ENCODE results near the gene CENPB. TPM values are rescaled to one million over a fixed set of nuclear protein-coding genes. Genes with fewer than 3 reads are reported as not detected.
A peak's percentile ranks its signal among the peaks of the same experiment; 100 is the strongest.

Gene CENPB
- total RNA-seq, 2 experiments from 2014 or later, result 34.8 to 39.1 TPM

DNA sequence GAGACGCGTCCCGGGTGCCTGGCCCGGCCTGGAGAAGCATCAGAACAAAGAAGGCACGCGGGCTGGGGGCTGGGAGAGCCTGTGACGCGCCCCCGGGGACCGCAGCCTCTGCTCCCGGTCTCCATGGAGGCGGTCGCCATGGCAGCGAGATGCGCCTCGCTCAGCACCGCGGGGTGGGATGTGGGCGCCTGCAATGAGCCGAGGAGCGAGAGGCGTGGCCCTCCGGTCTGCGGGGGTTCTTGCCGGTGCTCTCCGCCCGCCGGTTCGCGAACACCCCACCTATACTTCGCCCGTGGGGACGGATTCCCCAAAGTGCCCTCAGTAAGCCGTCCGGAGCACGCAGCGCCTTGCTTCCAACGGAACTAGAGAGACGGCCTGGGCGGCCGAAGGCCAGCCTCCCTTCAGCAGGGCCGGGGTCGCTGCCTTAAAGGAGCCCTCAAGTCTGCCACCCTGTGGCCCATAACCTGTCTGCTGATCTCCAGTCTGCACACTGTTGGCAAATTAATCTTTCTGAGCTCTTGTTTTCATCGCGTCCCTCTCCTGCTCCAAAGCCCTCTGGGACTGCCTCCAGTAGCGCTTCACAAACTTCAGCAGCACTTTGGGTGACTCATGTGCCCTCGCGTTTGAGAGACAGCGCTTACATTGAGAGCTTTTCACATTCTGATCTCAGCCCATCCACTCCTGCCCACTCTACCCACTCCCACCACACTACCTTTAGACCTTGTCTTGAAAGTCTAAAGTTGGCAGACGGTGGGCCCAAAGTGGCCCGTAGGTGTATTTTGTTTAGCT is 18.0 kb downstream of the CENPB start:
- H3K4me1 ChIP-seq (ENCODE audit: insufficient read depth, low read length, poor library complexity, severe bottlenecking), result peaks cover 25% of the 10 kb centered on the region
- H4K20me1 ChIP-seq (ENCODE audit: insufficient read depth, low read length), result no peaks in the 10 kb centered on the region
- ChIA-PET CTCF (ENCODE audit: unreplicated experiment) (interaction anchor here (1.9 to 2.5 kb wide), 2 partner anchors 14 to 52 kb away, joined by 6 to 16 read pairs; no protein-coding TSS in a partner anchor), POLR2A (interaction anchor here (0.6 to 2.1 kb wide), 6 partner anchors 11 to 52 kb away, joined by 3 to 11 read pairs (median 4); partner anchors contain the start of gene SPEF1)
- TSS peak; percentile 89 for BruUV-seq (replicated peaks)
- no peaks in the 10 kb centered on the region for H3K9me2 ChIP-seq (ENCODE audit: insufficient read depth, low read length)
- H2AFZ ChIP-seq (ENCODE audit: low read length), result peak overlapping the region; percentile 51; the same call in 1 of the 2 replicates
- TF ChIP-seq, protein P1, sequence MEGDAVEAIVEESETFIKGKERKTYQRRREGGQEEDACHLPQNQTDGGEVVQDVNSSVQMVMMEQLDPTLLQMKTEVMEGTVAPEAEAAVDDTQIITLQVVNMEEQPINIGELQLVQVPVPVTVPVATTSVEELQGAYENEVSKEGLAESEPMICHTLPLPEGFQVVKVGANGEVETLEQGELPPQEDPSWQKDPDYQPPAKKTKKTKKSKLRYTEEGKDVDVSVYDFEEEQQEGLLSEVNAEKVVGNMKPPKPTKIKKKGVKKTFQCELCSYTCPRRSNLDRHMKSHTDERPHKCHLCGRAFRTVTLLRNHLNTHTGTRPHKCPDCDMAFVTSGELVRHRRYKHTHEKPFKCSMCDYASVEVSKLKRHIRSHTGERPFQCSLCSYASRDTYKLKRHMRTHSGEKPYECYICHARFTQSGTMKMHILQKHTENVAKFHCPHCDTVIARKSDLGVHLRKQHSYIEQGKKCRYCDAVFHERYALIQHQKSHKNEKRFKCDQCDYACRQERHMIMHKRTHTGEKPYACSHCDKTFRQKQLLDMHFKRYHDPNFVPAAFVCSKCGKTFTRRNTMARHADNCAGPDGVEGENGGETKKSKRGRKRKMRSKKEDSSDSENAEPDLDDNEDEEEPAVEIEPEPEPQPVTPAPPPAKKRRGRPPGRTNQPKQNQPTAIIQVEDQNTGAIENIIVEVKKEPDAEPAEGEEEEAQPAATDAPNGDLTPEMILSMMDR (conservative IDR thresholded peaks at IDR 0.05; ENCODE audit: low read length), result peak; percentile 82
- no peak for TF ChIP-seq EZH2phosphoT487 (IDR thresholded peaks at IDR 0.05; ENCODE audit: borderline replicate concordance, low read depth, low read length)
- H3K4me2 ChIP-seq (ENCODE audit: low read length), result peak overlapping the region; percentile 80
- H3K9me3 ChIP-seq (ENCODE audit: low read length), result no peaks in the 10 kb centered on the region
- intact Hi-C loops (cut with micrococcal nuclease; ENCODE audit: unreplicated experiment), result loop anchor here (1.0 to 5.0 kb wide), 5 partner anchors 15 to 206 kb away; no protein-coding TSS in a partner anchor
- peak; percentile 88 for DNase-seq (ENCODE audit: low spot score)
- H3K4me3 ChIP-seq (ENCODE audit: low read depth, low read length, poor library complexity, severe bottlenecking), result peak overlapping the region; percentile 84
- peaks cover 9% of the 10 kb centered on the region; the same call in 1 of the 2 replicates for H3K79me2 ChIP-seq (ENCODE audit: insufficient read depth, low read depth, low read length)
- H3K36me3 ChIP-seq (ENCODE audit: insufficient read depth, low read length), result no peaks in the 10 kb centered on the region
- H3K27ac ChIP-seq (ENCODE audit: low read depth, low read length, poor library complexity, severe bottlenecking), result peak overlapping the region; percentile 66

DNA sequence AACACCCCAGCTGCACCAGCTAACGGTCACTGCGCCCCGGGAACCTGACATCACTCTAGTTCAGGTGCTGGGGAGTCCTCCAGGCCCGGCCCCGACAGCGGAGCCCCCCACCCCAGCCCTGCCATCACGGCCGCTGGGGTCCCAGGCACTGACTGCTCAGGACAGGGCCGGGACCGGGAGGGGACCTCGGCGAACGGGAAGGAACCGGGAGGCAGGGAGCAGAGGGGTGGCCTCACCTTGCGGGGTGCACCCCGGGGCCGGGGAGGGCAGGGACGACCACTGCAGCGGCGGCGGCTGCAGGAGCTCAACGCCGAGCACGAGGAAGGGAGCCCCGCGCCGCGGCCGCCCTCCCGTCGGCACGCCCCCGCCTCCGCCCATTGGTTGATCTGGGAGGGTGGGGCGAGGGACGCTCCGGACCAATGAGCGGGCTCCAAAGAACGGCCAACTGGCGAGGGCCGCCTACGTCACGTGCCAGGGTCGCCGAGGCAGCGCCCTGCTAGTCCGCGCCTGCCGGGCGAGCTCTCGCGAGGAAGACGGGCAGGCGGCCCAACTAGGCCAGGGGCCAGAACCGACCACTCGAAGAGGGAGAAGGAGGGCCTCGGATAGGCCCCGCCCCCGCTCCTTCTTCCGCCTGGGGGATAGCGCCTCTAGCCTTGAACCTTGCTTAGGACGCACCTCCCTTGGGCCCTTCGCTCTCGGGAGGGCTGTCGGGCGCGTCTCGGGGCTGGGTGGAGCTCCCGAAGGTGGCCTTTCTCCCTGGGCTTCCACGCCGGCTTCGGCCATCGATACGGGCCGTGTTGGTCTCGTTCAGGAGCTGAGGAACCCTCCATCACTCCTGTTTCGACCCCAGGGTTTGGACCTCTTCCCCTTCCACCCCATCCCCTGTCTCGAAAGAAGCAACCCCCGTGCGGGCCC is 18.9 kb downstream of the CENPB start, which contains the start of gene ADISSP:
TSS of gene ADISSP (minus strand) at position 327 of the 915 bp plus-strand sequence. CDS start 7,653 bp downstream, outside the sequence.
- H3K27ac ChIP-seq (ENCODE audit: low read depth, low read length, poor library complexity, severe bottlenecking), result peak within 1 kb of the TSS; percentile 66
- peak within 1 kb of the TSS; percentile 84 for H3K4me3 ChIP-seq (ENCODE audit: low read depth, low read length, poor library complexity, severe bottlenecking)
- no peaks in the 10 kb centered on the region for H3K36me3 ChIP-seq (ENCODE audit: insufficient read depth, low read length)
- H3K4me2 ChIP-seq (ENCODE audit: low read length), result peak within 1 kb of the TSS; percentile 97
- H2AFZ ChIP-seq (ENCODE audit: low read length), result peak within 1 kb of the TSS; percentile 68; the same call in 1 of the 2 replicates
- peaks cover 25% of the 10 kb centered on the region for H3K4me1 ChIP-seq (ENCODE audit: insufficient read depth, low read length, poor library complexity, severe bottlenecking)
- H3K9me3 ChIP-seq (ENCODE audit: low read length), result no peaks in the 10 kb centered on the region
- POLR2A ChIA-PET, result interaction anchor here (0.6 to 2.1 kb wide), 12 partner anchors 8 to 304 kb away, joined by 3 to 11 read pairs (median 4); partner anchors contain the start of genes AP5S1 and SPEF1
- DNase-seq (ENCODE audit: low spot score), result peak; percentile 99
- no peaks in the 10 kb centered on the region for H3K9me2 ChIP-seq (ENCODE audit: insufficient read depth, low read length)
- no peak for TF ChIP-seq EZH2phosphoT487 (IDR thresholded peaks at IDR 0.05; ENCODE audit: borderline replicate concordance, low read depth, low read length)
- TF ChIP-seq, protein P1 (conservative IDR thresholded peaks at IDR 0.05; ENCODE audit: low read length), result no peak
- peaks cover 9% of the 10 kb centered on the region; the same call in 1 of the 2 replicates for H3K79me2 ChIP-seq (ENCODE audit: insufficient read depth, low read depth, low read length)
- intact Hi-C loops (cut with micrococcal nuclease; ENCODE audit: unreplicated experiment), result loop anchor here (1.0 to 5.0 kb wide), 4 partner anchors 47 to 205 kb away; no protein-coding TSS in a partner anchor
- CTCF ChIA-PET (ENCODE audit: unreplicated experiment), result interaction anchor here (0.6 to 2.5 kb wide), 5 partner anchors 13 to 57 kb away, joined by 3 to 16 read pairs (median 3); no protein-coding TSS in a partner anchor
- no TSS peak for BruUV-seq (replicated peaks)
- no peaks in the 10 kb centered on the region for H4K20me1 ChIP-seq (ENCODE audit: insufficient read depth, low read length)
